Heart left ventricle (tissue), 16 donors: ENCODE measurements around the gene NTM. TPM values are rescaled to one million over a fixed set of nuclear protein-coding genes. Genes with fewer than 3 reads are reported as not detected.

Experiments
- ATAC-seq, 4 donors: fragments of 200-7000 bp; cut with Tn5 transposase; one replicate each; pipeline ENCODE4 v1.9.1; 2020 to 2022; ENCODE audit warnings: moderate library complexity in 4 of 4, mild to moderate bottlenecking in 3 of 4, moderate number of reproducible peaks in 1 of 4
- DNase-seq, 5 donors: peaks; one replicate each; pipeline ENCODE4 v3.0.0-alpha.2; 2020
- H3K27ac ChIP-seq, 12 donors: fragments of 200-600 bp; sonication (generic) in 4 of 12; one replicate each; pipeline versions ENCODE4 v1.5.0 to v1.8.0; 2016 to 2022; ENCODE audit warnings: mild to moderate bottlenecking in 2 of 12
- H3K27me3 ChIP-seq, 9 donors: fragments of 200-600 bp; sonication (generic) in 2 of 9; one replicate each; pipeline versions ENCODE4 v1.5.1 to v1.8.0; 2016 to 2022; ENCODE audit warnings: mild to moderate bottlenecking in 3 of 9
- H3K36me3 ChIP-seq, 9 donors: fragments of 200-600 bp; sonication (generic) in 2 of 9; one replicate each; pipeline versions ENCODE4 v1.5.0 to v1.8.0; 2018 to 2022; ENCODE audit warnings: mild to moderate bottlenecking in 2 of 9
- H3K4me1 ChIP-seq, 12 donors: fragments of 200-600 bp; sonication (generic) in 4 of 12; one replicate each; pipeline versions ENCODE4 v1.5.0 to v1.8.0; 2016 to 2022; ENCODE audit warnings: mild to moderate bottlenecking in 3 of 12
- H3K4me3 ChIP-seq, 12 donors: fragments of 200-600 bp; sonication (generic) in 4 of 12; one replicate each; pipeline versions ENCODE4 v1.5.0 to v1.8.0; 2017 to 2022; ENCODE audit warnings: mild to moderate bottlenecking in 9 of 12, moderate library complexity in 4 of 12
- H3K9me3 ChIP-seq, 12 donors: fragments of 200-600 bp; sonication (generic) in 4 of 12; one replicate each; pipeline versions ENCODE4 v1.5.0 to v1.8.0; 2016 to 2022; ENCODE audit warnings: mild to moderate bottlenecking in 1 of 12
- POLR2A ChIP-seq, 2 donors: fragments of 450-650 bp; IDR thresholded peaks; one replicate each; pipeline ENCODE4 v1.6.1; 2017; ENCODE audit warnings: antibody characterized with exemption in 2 of 2, mild to moderate bottlenecking in 2 of 2, moderate library complexity in 2 of 2
- WGBS, 4 donors: extraction: QIAGEN DNeasy Blood & Tissue Kit in 2 of 4; methylation state at CpG; one replicate each; pipeline versions ENCODE4 v1.1.5 to v1.1.7; 2013 to 2018; 5-methylcytosine and 5-hydroxymethylcytosine counted together
- intact Hi-C, 10 donors: fragments of 100-400 bp; cut with DNase I; formaldehyde crosslinking; loops; one replicate each; pipeline versions ENCODE4 v1.11.1 to v1.14.2; 2022
- polyA plus RNA-seq, 2 donors: library from polyadenylated mRNA; stranded (reverse); fragments of 200-250 nt; gene quantifications; one replicate each; pipeline ENCODE4 v1.2.3, GENCODE V29; 2013
- total RNA-seq, 9 donors: library from RNA; depleted of rRNA in 2 of 9; stranded (reverse); fragments of >200 nt in 2 of 9; fragmentation: NEBNext Ultra II Directional in 3 of 9; extraction: Animal tissue kit (Norgen Biotek cat#: 25700) in 3 of 9; gene quantifications; one replicate each; pipeline versions ENCODE4 v1.1.0 to v1.2.4, GENCODE V29; 2016 to 2023
- TF ChIP-seq, protein P1 (sequence below), 12 donors: fragments of 200-600 bp; sonication (generic) in 4 of 12; IDR thresholded peaks; one replicate each; pipeline versions ENCODE4 v1.5.0 to v1.8.0; 2018 to 2022; ENCODE audit warnings: antibody characterized with exemption in 12 of 12, mild to moderate bottlenecking in 5 of 12
- donor health status: ischemic (EF 13 %, LVEDD 7.1; RV severe dilation, severe dysfunction).
- donor health status: healthy with polysubstance abuse.
- donor health status: DM: no; HTN: yes; CAD: no.
- donor health status: DM: no; HTN: no; CAD: no.
- donor health status: ischemic (EF 25% LVEDD 6.9; RV normal size, moderate dysfunction).
- donor health status: ischemic (EF 25% LVEDD 5.7; RV mildly dilated, moderate dysfunction).
- donor health status: healthy.
- donor health status: DM: yes; HTN: yes; CAD: no.
- donor health status: ischemic (EF 35%, LVEDD 5.7; RV mildly dilated, moderate dysfunction).
- donor health status: nonischemic (EF 11% LVEDD 7.7; RV severe dilation, severe dysfunction).
- donor health status: DM: yes; HTN: yes; CAD: no.
- donor health status: PGD.
- donor health status: ischemic (EF 29% LVEDD 5.4; RV normal size, mild dysfunction).
- donor health status: nonischemic (EF 23%, LVEDD 6.1; RV moderate dilation, normal function).

The NTM gene
- total and polyA plus RNA-seq, 11 donors, result 0.40 to 7.7 (median 1.5) TPM

DNA sequence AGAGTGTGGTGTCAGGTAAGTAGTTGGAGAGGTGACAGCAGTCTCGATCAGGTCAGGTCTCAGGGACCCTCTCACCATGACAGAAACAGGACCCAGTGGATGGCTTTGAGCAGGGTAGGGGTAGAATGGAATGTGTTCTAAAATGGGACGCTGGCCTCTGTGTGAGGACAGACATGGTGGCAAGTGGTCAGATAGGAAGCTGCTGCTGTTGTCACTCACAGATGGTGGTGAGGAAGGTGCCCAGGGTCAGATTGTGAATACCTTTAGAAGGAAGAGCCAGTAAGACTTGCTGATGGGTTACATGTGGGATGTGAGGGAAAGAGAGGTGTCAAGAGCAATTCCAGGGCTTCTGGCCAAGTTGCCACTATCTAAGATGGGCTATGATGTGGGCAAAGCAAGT, 596.3 kb downstream of the NTM start:
- Histone ChIP-seq H3K4me3 (no peak overlapping the region), H3K27ac (no peak overlapping the region), H3K27me3 (no peaks in the 10 kb centered on the region), H3K36me3 (no peaks in the 10 kb centered on the region), H3K9me3 (no peaks in the 10 kb centered on the region), H3K4me1 (no peaks in the 10 kb centered on the region)
- WGBS, 4 donors, result 38 to 60% (median 46%) methylated on average over 2 of the region's 2 CpGs
- DNase-seq, result no peak
- no peak for TF ChIP-seq POLR2A (IDR thresholded peaks at IDR 0.05)
- TF ChIP-seq, protein P1, sequence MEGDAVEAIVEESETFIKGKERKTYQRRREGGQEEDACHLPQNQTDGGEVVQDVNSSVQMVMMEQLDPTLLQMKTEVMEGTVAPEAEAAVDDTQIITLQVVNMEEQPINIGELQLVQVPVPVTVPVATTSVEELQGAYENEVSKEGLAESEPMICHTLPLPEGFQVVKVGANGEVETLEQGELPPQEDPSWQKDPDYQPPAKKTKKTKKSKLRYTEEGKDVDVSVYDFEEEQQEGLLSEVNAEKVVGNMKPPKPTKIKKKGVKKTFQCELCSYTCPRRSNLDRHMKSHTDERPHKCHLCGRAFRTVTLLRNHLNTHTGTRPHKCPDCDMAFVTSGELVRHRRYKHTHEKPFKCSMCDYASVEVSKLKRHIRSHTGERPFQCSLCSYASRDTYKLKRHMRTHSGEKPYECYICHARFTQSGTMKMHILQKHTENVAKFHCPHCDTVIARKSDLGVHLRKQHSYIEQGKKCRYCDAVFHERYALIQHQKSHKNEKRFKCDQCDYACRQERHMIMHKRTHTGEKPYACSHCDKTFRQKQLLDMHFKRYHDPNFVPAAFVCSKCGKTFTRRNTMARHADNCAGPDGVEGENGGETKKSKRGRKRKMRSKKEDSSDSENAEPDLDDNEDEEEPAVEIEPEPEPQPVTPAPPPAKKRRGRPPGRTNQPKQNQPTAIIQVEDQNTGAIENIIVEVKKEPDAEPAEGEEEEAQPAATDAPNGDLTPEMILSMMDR (IDR thresholded peaks at IDR 0.05), result no peak
- intact Hi-C loops, result no loop called here
- no peak for ATAC-seq

DNA sequence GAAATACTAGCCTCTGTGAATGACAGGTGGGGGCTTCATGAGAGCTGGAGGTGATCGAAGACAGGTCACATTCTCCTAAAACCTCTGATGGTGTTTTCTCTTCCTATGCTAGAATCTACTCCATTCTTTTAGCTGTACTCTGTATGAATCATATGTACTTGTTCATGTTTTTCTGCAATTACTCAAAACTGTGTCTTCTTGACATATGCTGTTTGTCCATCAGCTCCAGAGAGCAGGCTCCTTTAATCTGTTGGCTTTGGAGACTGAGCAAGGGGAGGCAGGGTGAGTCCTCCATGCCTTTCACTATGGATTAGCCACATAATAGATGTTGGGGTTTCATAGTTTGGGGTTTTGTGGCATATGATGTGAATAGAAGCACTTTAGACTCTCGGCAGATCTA, 598.8 kb downstream of the NTM start:
- no peak for DNase-seq
- TF ChIP-seq, protein P1 (IDR thresholded peaks at IDR 0.05), result no peak
- no peak for TF ChIP-seq POLR2A (IDR thresholded peaks at IDR 0.05)
- intact Hi-C loops, result no loop called here
- Histone ChIP-seq H3K4me1 (no peaks in the 10 kb centered on the region), H3K4me3 (no peak overlapping the region), H3K27me3 (no peaks in the 10 kb centered on the region), H3K9me3 (no peaks in the 10 kb centered on the region), H3K27ac (no peak overlapping the region), H3K36me3 (no peaks in the 10 kb centered on the region)
- WGBS, 4 donors, result 84 to 91% (median 87%) methylated on average over 2 of the region's 2 CpGs
- no peak for ATAC-seq

DNA sequence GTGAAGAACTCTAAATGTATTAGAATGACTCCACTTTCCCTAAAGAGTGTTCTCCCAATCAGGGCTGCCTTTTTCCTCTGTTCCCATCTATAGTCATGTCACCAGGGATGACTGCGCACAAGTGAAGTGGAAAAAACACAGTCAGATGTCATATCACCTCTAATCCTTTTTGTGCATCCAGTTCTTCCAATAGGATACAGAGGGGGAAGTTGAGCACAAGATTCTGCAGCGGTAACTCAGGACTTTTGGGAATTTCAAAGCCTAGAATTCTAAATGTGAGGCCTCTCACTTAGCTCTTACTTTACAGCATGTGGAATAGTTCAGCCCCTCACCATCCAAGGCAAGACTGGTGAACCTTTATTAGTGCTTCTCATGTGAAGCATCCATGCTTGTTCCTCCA, 602.6 kb downstream of the NTM start:
- DNase-seq (no peak), ATAC-seq (no peak)
- intact Hi-C loops, result no loop called here
- WGBS, 4 donors, result 84 to 95% (median 87%) methylated on average over 2 of the region's 2 CpGs
- H3K4me1 ChIP-seq, result no peaks in the 10 kb centered on the region
- H3K4me3 ChIP-seq, result no peak overlapping the region
- TF ChIP-seq, protein P1 (IDR thresholded peaks at IDR 0.05), result no peak
- TF ChIP-seq POLR2A (IDR thresholded peaks at IDR 0.05), result no peak
- peaks cover 0 to 8% (median 0%) of the 10 kb centered on the region in 9 donors for H3K27me3 ChIP-seq
- H3K27ac ChIP-seq, result no peak overlapping the region
- H3K9me3 ChIP-seq, result no peaks in the 10 kb centered on the region
- no peaks in the 10 kb centered on the region for H3K36me3 ChIP-seq

DNA sequence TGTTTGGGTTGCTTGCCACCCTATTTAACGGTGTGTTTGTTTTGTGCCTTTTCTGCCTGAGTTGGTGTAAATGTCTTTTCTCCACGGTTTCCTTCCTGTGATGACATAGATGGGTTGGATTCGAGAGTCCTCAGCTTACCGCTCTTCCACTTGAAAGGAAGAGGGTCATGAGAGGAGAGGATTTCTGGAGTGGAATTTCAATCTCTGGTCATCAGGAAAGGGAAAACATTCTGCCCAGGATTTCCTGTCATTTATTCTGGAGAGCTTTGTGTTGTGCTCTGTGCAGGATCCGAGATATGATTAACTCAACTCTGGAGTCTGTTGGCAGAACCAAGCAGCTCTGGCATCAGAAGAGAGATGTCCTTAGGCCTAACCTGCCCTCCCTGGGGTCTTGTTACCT, 605.2 kb downstream of the NTM start:
- no peak overlapping the region for H3K27ac ChIP-seq
- no peaks in the 10 kb centered on the region for H3K36me3 ChIP-seq
- intact Hi-C loops, result no loop called here
- peaks cover 0 to 8% (median 0%) of the 10 kb centered on the region in 9 donors for H3K27me3 ChIP-seq
- H3K9me3 ChIP-seq, result no peaks in the 10 kb centered on the region
- H3K4me3 ChIP-seq, result no peak overlapping the region
- no peaks in the 10 kb centered on the region for H3K4me1 ChIP-seq
- ATAC-seq (no peak), DNase-seq (no peak)
- WGBS, 4 donors, result 62 to 70% (median 62%) methylated on average over 5 of the region's 5 CpGs
- TF ChIP-seq, protein P1 (IDR thresholded peaks at IDR 0.05), result no peak
- TF ChIP-seq POLR2A (IDR thresholded peaks at IDR 0.05), result no peak
